Measurements from ENCODE around the gene NGLY1.

- TF ChIP-seq, protein P1, sequence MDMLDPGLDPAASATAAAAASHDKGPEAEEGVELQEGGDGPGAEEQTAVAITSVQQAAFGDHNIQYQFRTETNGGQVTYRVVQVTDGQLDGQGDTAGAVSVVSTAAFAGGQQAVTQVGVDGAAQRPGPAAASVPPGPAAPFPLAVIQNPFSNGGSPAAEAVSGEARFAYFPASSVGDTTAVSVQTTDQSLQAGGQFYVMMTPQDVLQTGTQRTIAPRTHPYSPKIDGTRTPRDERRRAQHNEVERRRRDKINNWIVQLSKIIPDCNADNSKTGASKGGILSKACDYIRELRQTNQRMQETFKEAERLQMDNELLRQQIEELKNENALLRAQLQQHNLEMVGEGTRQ (IDR thresholded peaks at IDR 0.05; ENCODE audit: low read length) = no peak
- TF ChIP-seq BRCA1 (IDR thresholded peaks at IDR 0.05; ENCODE audit: low read depth, low read length) (no peak), TAF1 (IDR thresholded peaks at IDR 0.05; ENCODE audit: low read depth, low read length) (no peak), YY1 (IDR thresholded peaks at IDR 0.05; ENCODE audit: low read depth, low read length) (no peak), RNF2 (IDR thresholded peaks at IDR 0.05; ENCODE audit: borderline replicate concordance, low read depth, low read length, missing control alignments, poor library complexity, severe bottlenecking) (no peak), TCF12 (IDR thresholded peaks at IDR 0.05; ENCODE audit: low read depth, low read length) (no peak), EZH2 (IDR thresholded peaks at IDR 0.05; ENCODE audit: low read depth, low read length, severe bottlenecking) (no peak), ZNF274 (IDR thresholded peaks at IDR 0.05; ENCODE audit: borderline replicate concordance, extremely low read depth, low read length) (no peak), RAD21 (IDR thresholded peaks at IDR 0.05 in 1 of 2, conservative IDR thresholded peaks at IDR 0.05 in 1 of 2; ENCODE audit: low read depth in 2 of 2, low read length in 2 of 2) (no peak)
- TF ChIP-seq, protein P2, sequence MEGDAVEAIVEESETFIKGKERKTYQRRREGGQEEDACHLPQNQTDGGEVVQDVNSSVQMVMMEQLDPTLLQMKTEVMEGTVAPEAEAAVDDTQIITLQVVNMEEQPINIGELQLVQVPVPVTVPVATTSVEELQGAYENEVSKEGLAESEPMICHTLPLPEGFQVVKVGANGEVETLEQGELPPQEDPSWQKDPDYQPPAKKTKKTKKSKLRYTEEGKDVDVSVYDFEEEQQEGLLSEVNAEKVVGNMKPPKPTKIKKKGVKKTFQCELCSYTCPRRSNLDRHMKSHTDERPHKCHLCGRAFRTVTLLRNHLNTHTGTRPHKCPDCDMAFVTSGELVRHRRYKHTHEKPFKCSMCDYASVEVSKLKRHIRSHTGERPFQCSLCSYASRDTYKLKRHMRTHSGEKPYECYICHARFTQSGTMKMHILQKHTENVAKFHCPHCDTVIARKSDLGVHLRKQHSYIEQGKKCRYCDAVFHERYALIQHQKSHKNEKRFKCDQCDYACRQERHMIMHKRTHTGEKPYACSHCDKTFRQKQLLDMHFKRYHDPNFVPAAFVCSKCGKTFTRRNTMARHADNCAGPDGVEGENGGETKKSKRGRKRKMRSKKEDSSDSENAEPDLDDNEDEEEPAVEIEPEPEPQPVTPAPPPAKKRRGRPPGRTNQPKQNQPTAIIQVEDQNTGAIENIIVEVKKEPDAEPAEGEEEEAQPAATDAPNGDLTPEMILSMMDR (IDR thresholded peaks at IDR 0.05; ENCODE audit: control extremely low read depth in 1 of 3, insufficient read depth in 1 of 3, low read depth in 1 of 3, low read length in 3 of 3) = no peak
Measured at GRCh38 chr3:25687742-25688141, 95.5 kb downstream of the NGLY1 start.
